K562 (cell line): ENCODE results near the gene SLCO2A1. TPM values are rescaled to one million over a fixed set of nuclear protein-coding genes. Genes with fewer than 3 reads are reported as not detected.

Experiments
- ATAC-seq: fragments of 200-7000 bp; cut with Tn5 transposase; 3 replicates; pipeline ENCODE4 v1.9.1; 2020; ENCODE audit warnings: moderate library complexity
- BruUV-seq: library from RNA; stranded (reverse); fragments of 400-500 nt; replicated peaks from 2 replicates; lab custom pipeline; 2021; lab: Mats Ljungman, UMichigan
- CTCF ChIA-PET: fragments of 300-600 bp; formaldehyde crosslinking; extraction: SDS; loops from one replicate; lab custom pipeline; 2021; ENCODE audit warnings: low intra/inter-chr PET ratio; lab: Yijun Ruan, JAX
- POLR2A ChIA-PET: fragments of 300-600, 350-650 bp; sonication (Branson Sonifier 250); formaldehyde crosslinking; extraction: SDS; loops from one replicate; lab custom pipeline; 2021; ENCODE audit warnings: antibody characterized with exemption, inconsistent platforms; lab: Yijun Ruan, JAX
- DNase-seq, 4 experiments: peaks; one replicate each; pipeline versions ENCODE4 v3.0.0 to v3.0.0-alpha.2; 2011 to 2018; ENCODE audit warnings: low spot score in 3 of 4, mixed read lengths in 3 of 4; ENCODE audit errors: extremely low read depth in 1 of 4
- FAIRE-seq: peaks from 2 replicates; lab custom pipeline; 2011; peaks lifted over from hg19 to GRCh38; lab: Jason Lieb, UNC
- H2AFZ ChIP-seq: 2 replicates; pipeline ENCODE4 v1.6.0; 2011; ENCODE audit warnings: low read depth, low read length, control low read depth, inconsistent platforms
- H3K27ac ChIP-seq: fragments of 200-600 bp; 3 replicates; pipeline ENCODE4 v1.8.0; 2011; ENCODE audit warnings: low read depth, mild to moderate bottlenecking, control low read depth, inconsistent platforms, low read length, moderate library complexity, mixed read lengths; ENCODE audit errors: extremely low read depth
- H3K27me3 ChIP-seq, 2 experiments: fragments of 300-600 bp in 1 of 2; 2 replicates in 1 of 2; 3 replicates in 1 of 2; pipeline versions ENCODE4 v1.6.0 to v1.8.0; 2011; ENCODE audit warnings: inconsistent platforms in 2 of 2, low read length in 2 of 2, mild to moderate bottlenecking in 1 of 2, mixed read lengths in 1 of 2, moderate library complexity in 1 of 2; ENCODE audit not compliant: control insufficient read depth in 2 of 2, insufficient read depth in 2 of 2
- H3K36me3 ChIP-seq: fragments of 300-600 bp; 3 replicates; pipeline ENCODE4 v1.8.0; 2011; ENCODE audit warnings: mild to moderate bottlenecking, low read length, inconsistent platforms; ENCODE audit not compliant: control insufficient read depth, insufficient read depth
- H3K4me1 ChIP-seq, 2 experiments: fragments of 200-600 bp in 1 of 2; replicated peaks in 1 of 2; 2 replicates in 1 of 2; 3 replicates in 1 of 2; pipeline versions ENCODE4 v1.5.1 to v1.8.0; 2011; ENCODE audit warnings: inconsistent platforms in 2 of 2, low read length in 2 of 2, mild to moderate bottlenecking in 1 of 2, mixed read lengths in 1 of 2, moderate library complexity in 1 of 2; ENCODE audit not compliant: control insufficient read depth in 2 of 2, insufficient read depth in 2 of 2
- H3K4me2 ChIP-seq: 2 replicates; pipeline ENCODE4 v1.6.1; 2011; ENCODE audit warnings: low read length, control low read depth, inconsistent platforms, mixed read lengths; ENCODE audit not compliant: insufficient read depth
- H3K4me3 ChIP-seq: fragments of 200-600 bp; sonication (generic), shearing (Covaris generic); 2 replicates; pipeline ENCODE4 v1.5.1; 2016; ENCODE audit warnings: control low read depth, inconsistent platforms
- H3K79me2 ChIP-seq: fragments of 200-600 bp; 3 replicates; pipeline ENCODE4 v1.8.0; 2011; ENCODE audit warnings: low read length, inconsistent platforms; ENCODE audit not compliant: control insufficient read depth, insufficient read depth
- H3K9ac ChIP-seq, 2 experiments: 2 replicates each; pipeline versions ENCODE4 v1.6.0 to v1.6.1; 2011; ENCODE audit warnings: low read depth in 2 of 2, low read length in 2 of 2, control low read depth in 1 of 2, inconsistent platforms in 1 of 2, mild to moderate bottlenecking in 1 of 2, mixed read lengths in 1 of 2; ENCODE audit not compliant: insufficient read depth in 1 of 2
- H3K9me1 ChIP-seq: one replicate; pipeline ENCODE4 v1.6.0; 2011; ENCODE audit warnings: inconsistent platforms, mild to moderate bottlenecking, low read length, moderate library complexity; ENCODE audit not compliant: control insufficient read depth, insufficient read depth
- H3K9me3 ChIP-seq: replicated peaks from 2 replicates; pipeline ENCODE4 v1.5.1; 2011; ENCODE audit warnings: low read depth, low read length, inconsistent platforms; ENCODE audit not compliant: control insufficient read depth, insufficient read depth
- H4K20me1 ChIP-seq: replicated peaks from 2 replicates; pipeline ENCODE4 v1.6.1; 2011; ENCODE audit warnings: low read length, inconsistent platforms, mixed read lengths; ENCODE audit not compliant: control insufficient read depth, insufficient read depth
- ATF7 ChIP-seq: fragments of 450-650 bp; IDR thresholded peaks from 2 replicates; pipeline ENCODE4 v1.7.1; 2014; ENCODE audit warnings: mild to moderate bottlenecking, moderate library complexity
- CBFA2T3 ChIP-seq: fragments of 450-650 bp; IDR thresholded peaks from 2 replicates; pipeline ENCODE4 v1.6.1; 2017
- DDX20 ChIP-seq: fragments of 450-650 bp; IDR thresholded peaks from 2 replicates; pipeline ENCODE4 v1.6.1; 2016; ENCODE audit warnings: missing genetic modification characterization, low read depth, mild to moderate bottlenecking, missing compliant biosample characterization, moderate library complexity
- EP400 ChIP-seq: fragments of 450-650 bp; IDR thresholded peaks from 2 replicates; pipeline ENCODE4 v1.6.1; 2017; ENCODE audit warnings: antibody characterized with exemption, mild to moderate bottlenecking, moderate library complexity
- HNRNPUL1 ChIP-seq: fragments of 200-400 bp; formaldehyde crosslinking; IDR thresholded peaks from 2 replicates; pipeline ENCODE4 v1.6.1; 2017; ENCODE audit warnings: low read length
- IFI16 ChIP-seq: fragments of 250-450 bp; sonication (Bioruptor Pico); IDR thresholded peaks from 2 replicates; pipeline ENCODE4 v2.1.2; 2022; ENCODE audit warnings: mild to moderate bottlenecking, inconsistent platforms
- KDM1A ChIP-seq, 2 experiments: fragments of 450-650 bp; IDR thresholded peaks; 2 replicates each; pipeline ENCODE4 v1.6.1; 2016; ENCODE audit warnings: mild to moderate bottlenecking in 2 of 2
- NFE2 ChIP-seq: IDR thresholded peaks from 2 replicates; pipeline ENCODE4 v1.6.1; 2014; ENCODE audit warnings: antibody characterized with exemption, low read depth
- NFIX ChIP-seq: fragments of 250-450 bp; sonication (Bioruptor Pico); IDR thresholded peaks from 2 replicates; pipeline ENCODE4 v1.4.0; 2020; ENCODE audit warnings: low read depth, mild to moderate bottlenecking, moderate library complexity
- PHF20 ChIP-seq: fragments of 450-650 bp; IDR thresholded peaks from 2 replicates; pipeline ENCODE4 v1.6.1; 2018; ENCODE audit not compliant: partially characterized antibody
- RCOR1 ChIP-seq, 2 experiments: IDR thresholded peaks; 2 replicates each; pipeline ENCODE4 v1.6.1; 2012; ENCODE audit warnings: low read depth in 2 of 2, low read length in 2 of 2, borderline replicate concordance in 1 of 2, improper control_type of control experiment in 1 of 2
- SMARCA4 ChIP-seq: fragments of 450-650 bp; IDR thresholded peaks from 2 replicates; pipeline ENCODE4 v1.6.1; 2016
- SMARCC2 ChIP-seq: fragments of 450-650 bp; IDR thresholded peaks from 2 replicates; pipeline ENCODE4 v1.6.1; 2017; ENCODE audit warnings: antibody characterized with exemption, moderate library complexity, mild to moderate bottlenecking, low read depth
- SRSF7 ChIP-seq: fragments of 200-400 bp; formaldehyde crosslinking; optimal IDR thresholded peaks from 2 replicates; pipeline ENCODE3; 2017; ENCODE audit warnings: mild to moderate bottlenecking, low read depth, low read length
- TAF7 ChIP-seq: fragments of 450-650 bp; IDR thresholded peaks from 2 replicates; pipeline ENCODE4 v1.6.1; 2016; ENCODE audit warnings: missing genetic modification characterization, missing compliant biosample characterization
- TGIF2 ChIP-seq: sonication (generic); formaldehyde crosslinking; IDR thresholded peaks from 2 replicates; pipeline ENCODE4 v1.8.1; 2022; ENCODE audit warnings: mild to moderate bottlenecking, missing genetic modification reagents, moderate library complexity
- ZNF197 ChIP-seq: fragments of 200-800 bp; sonication (Bioruptor generic); IDR thresholded peaks from 2 replicates; pipeline ENCODE4 v1.6.1; 2016; ENCODE audit warnings: low read depth, missing genetic modification characterization, missing compliant biosample characterization
- ZNF253 ChIP-seq: fragments of 250-450 bp; sonication (Bioruptor Pico); conservative IDR thresholded peaks from 2 replicates; pipeline ENCODE4 v1.6.1; 2021; ENCODE audit warnings: mild to moderate bottlenecking
- ZNF436 ChIP-seq: fragments of 250-450, 450-650 bp; sonication (Bioruptor Pico); formaldehyde crosslinking; IDR thresholded peaks from 2 replicates; pipeline ENCODE4 v1.7.0; 2020; ENCODE audit warnings: mild to moderate bottlenecking
- ZNF668 ChIP-seq: fragments of 250-450 bp; sonication (Bioruptor Pico); IDR thresholded peaks from 2 replicates; pipeline ENCODE4 v1.8.0; 2022; ENCODE audit warnings: mild to moderate bottlenecking, inconsistent platforms
- ZNF79 ChIP-seq: fragments of 250-450 bp; sonication (Bioruptor Pico); IDR thresholded peaks from 2 replicates; pipeline ENCODE4 v1.4.0; 2020; ENCODE audit warnings: low read depth, mild to moderate bottlenecking, moderate library complexity
- ZZZ3 ChIP-seq: fragments of 450-650 bp; IDR thresholded peaks from 2 replicates; pipeline ENCODE4 v1.6.1; 2016; ENCODE audit warnings: antibody characterized with exemption, mild to moderate bottlenecking, moderate library complexity
- WGBS: fragments of 100-300 bp; shearing (Covaris generic); methylation state at CpG from one replicate; pipeline ENCODE4 v1.1.6; 2016; ENCODE audit warnings: low coverage, mixed read lengths; ENCODE audit not compliant: insufficient coverage; ENCODE audit errors: missing lambda C conversion rate; 5-methylcytosine and 5-hydroxymethylcytosine counted together
- in situ Hi-C: fragments of 300-500 bp; cut with MboI; formaldehyde crosslinking; loops from 4 replicates; pipeline ENCODE4 v1.15.0; 2018; ENCODE audit warnings: inconsistent platforms, mixed read lengths
- intact Hi-C: fragments of 100-400 bp; cut with micrococcal nuclease; formaldehyde crosslinking; loops from 2 replicates; pipeline ENCODE4 v1.14.2; 2022
- polyA plus RNA-seq, 8 experiments: library from polyadenylated mRNA; depleted of rRNA in 4 of 8; stranded (reverse) in 5 of 8; unstranded in 3 of 8; fragments of >200 nt; fragmentation: Nextera tagmentation in 2 of 8; fragmentation: Illumina TruSeq in 1 of 8; extraction: Ambion mirVana in 2 of 8; extraction: Trizol in 1 of 8; gene quantifications; 2 replicates each; pipeline versions ENCODE4 v1.2.1 to v1.2.3, GENCODE V29; 2011 to 2014; ENCODE audit warnings: inconsistent platforms in 1 of 8, missing spikeins in 1 of 8
- total RNA-seq, 7 experiments: library from RNA; depleted of rRNA in 6 of 7; stranded (reverse); fragments of >200 nt in 6 of 7; fragmentation: Illumina TruSeq in 2 of 7; extraction: Trizol in 2 of 7; gene quantifications; 2 replicates each; pipeline versions ENCODE4 v1.2.1 to v1.2.3, GENCODE V29; 2011 to 2021; ENCODE audit warnings: low replicate concordance in 1 of 7
- TF ChIP-seq, protein P1 (sequence below), 2 experiments: fragments of 450-650 bp in 1 of 2; sonication (generic) in 1 of 2; formaldehyde crosslinking in 1 of 2; IDR thresholded peaks in 1 of 2; conservative IDR thresholded peaks in 1 of 2; 2 replicates each; pipeline versions ENCODE4 v1.6.1 to v1.8.1; 2016 to 2023; ENCODE audit warnings: mild to moderate bottlenecking in 2 of 2, moderate library complexity in 2 of 2, inconsistent platforms in 1 of 2, missing genetic modification reagents in 1 of 2
- TF ChIP-seq, protein P2 (sequence below): fragments of 250-450 bp; sonication (Bioruptor Pico); IDR thresholded peaks from 2 replicates; pipeline ENCODE4 v1.4.0; 2020; ENCODE audit warnings: mild to moderate bottlenecking, moderate library complexity

The SLCO2A1 gene
- total and polyA plus RNA-seq, 9 of the 15 experiments (the other 6 are each of a cell fraction or from before 2014, with no cell fraction given): 0.16 to 1.0 TPM; not detected in 7

DNA sequence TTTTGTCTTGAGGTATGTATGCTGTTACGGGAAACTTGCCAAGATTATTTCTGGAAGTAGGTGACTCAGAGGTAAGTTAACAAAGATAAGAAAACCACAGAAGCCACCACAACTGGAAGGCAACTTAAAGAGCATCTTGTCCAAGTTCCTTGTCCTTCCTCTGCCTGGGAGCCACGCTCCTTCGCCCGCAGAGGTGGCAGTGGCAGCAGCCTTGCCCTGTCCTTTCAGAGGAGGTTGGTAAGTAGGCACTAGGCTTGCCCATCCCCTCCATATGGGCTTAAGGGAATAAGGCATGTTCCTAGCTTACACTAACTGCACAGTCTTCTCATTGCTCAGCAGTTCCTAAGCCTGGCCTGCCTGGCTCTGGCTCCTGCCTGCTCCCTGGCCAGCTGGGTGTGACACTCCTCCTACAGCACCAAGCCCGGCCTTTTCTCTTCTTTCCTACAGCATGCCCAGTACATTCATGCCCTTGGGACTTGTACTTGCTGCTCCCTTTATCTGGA is 86.0 kb downstream of the SLCO2A1 start:
- peak; percentile 90 for FAIRE-seq
- WGBS: 0% methylated on average over 4 of the region's 5 CpGs
- H3K4me2 ChIP-seq: no peak overlapping the region
- H3K79me2 ChIP-seq: no peaks in the 10 kb centered on the region
- H3K27ac ChIP-seq: no peak overlapping the region
- no peak overlapping the region for H3K9ac ChIP-seq
- no peak overlapping the region for H3K4me3 ChIP-seq
- ATAC-seq: peak; percentile 91
- H3K4me1 ChIP-seq: peaks cover 4 to 5% of the 10 kb centered on the region in 2 experiments; a peak in 3 of 5 replicates
- peaks cover 3 to 60% of the 10 kb centered on the region in 2 experiments; a peak in 3 of 5 replicates for H3K27me3 ChIP-seq
- in situ Hi-C loops (no loop called here), intact Hi-C loops (no loop called here)
- peaks cover 25% of the 10 kb centered on the region for H4K20me1 ChIP-seq
- no peaks in the 10 kb centered on the region for H3K9me3 ChIP-seq
- peak; percentile 67 to 83 (median 70) for DNase-seq
- ChIA-PET POLR2A (no interaction called here), CTCF (no interaction called here)
- H3K36me3 ChIP-seq: no peaks in the 10 kb centered on the region
- H3K9me1 ChIP-seq: peaks cover 2% of the 10 kb centered on the region
- no peak overlapping the region for H2AFZ ChIP-seq
- BruUV-seq: no TSS peak
- TF ChIP-seq SRSF7 (no peak), RCOR1 (IDR thresholded peaks at IDR 0.05; ENCODE audit: borderline replicate concordance in 1 of 2, low read depth in 2 of 2, low read length in 2 of 2) (peak in 1 of 2 experiments; percentile 96; a peak in 2 of 4 replicates), DDX20 (no peak), ATF7 (0 out of 2 replicates have a peak, but pooled peaks have one; percentile 16), PHF20 (no peak), ZZZ3 (no peak), TAF7 (tag) (no peak), SMARCA4 (peak; percentile 94), ZNF436 (no peak), ZNF79 (CRISPR knock-in tag) (no peak), TGIF2 (no peak), HNRNPUL1 (no peak), ZNF668 (CRISPR knock-in tag) (no peak), ZNF197 (CRISPR knock-in tag) (no peak), SMARCC2 (peak; percentile 89), CBFA2T3 (peak; percentile 83), IFI16 (CRISPR knock-in tag) (no peak), NFE2 (peak; percentile 2; the same call in 1 of the 2 replicates), ZNF253 (CRISPR knock-in tag) (no peak), EP400 (no peak), NFIX (CRISPR knock-in tag) (no peak), KDM1A (IDR thresholded peaks at IDR 0.05) (peak; percentile 93 to 95)
- TF ChIP-seq, protein P1, sequence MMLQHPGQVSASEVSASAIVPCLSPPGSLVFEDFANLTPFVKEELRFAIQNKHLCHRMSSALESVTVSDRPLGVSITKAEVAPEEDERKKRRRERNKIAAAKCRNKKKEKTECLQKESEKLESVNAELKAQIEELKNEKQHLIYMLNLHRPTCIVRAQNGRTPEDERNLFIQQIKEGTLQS (IDR thresholded peaks at IDR 0.05): peak; percentile 79
- TF ChIP-seq, protein P1 (CRISPR knock-in tag; conservative IDR thresholded peaks at IDR 0.05): 0 out of 2 replicates have a peak, but pooled peaks have one; percentile 30
- TF ChIP-seq, protein P2, sequence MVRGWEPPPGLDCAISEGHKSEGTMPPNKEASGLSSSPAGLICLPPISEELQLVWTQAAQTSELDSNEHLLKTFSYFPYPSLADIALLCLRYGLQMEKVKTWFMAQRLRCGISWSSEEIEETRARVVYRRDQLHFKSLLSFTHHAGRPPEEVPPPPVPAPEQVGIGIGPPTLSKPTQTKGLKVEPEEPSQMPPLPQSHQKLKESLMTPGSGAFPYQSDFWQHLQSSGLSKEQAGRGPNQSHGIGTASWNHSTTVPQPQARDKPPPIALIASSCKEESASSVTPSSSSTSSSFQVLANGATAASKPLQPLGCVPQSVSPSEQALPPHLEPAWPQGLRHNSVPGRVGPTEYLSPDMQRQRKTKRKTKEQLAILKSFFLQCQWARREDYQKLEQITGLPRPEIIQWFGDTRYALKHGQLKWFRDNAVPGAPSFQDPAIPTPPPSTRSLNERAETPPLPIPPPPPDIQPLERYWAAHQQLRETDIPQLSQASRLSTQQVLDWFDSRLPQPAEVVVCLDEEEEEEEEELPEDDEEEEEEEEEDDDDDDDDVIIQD (CRISPR knock-in tag): no peak
